HG03521 (cell line): ENCODE results near the gene SSBP4.
"Not testable (repeated sequence)": the region's sequence is repeated elsewhere in the genome, so short reads cannot be mapped to it uniquely, and the experiment has no call there.

Source experiments
- ATAC-seq: cut with Tn5 transposase; IDR thresholded peaks from one replicate; pipeline ENCODE4 v1.9.1; 2021; ENCODE audit warnings: mild to moderate bottlenecking, moderate library complexity; ENCODE audit not compliant: unreplicated experiment

Gene SSBP4

DNA sequence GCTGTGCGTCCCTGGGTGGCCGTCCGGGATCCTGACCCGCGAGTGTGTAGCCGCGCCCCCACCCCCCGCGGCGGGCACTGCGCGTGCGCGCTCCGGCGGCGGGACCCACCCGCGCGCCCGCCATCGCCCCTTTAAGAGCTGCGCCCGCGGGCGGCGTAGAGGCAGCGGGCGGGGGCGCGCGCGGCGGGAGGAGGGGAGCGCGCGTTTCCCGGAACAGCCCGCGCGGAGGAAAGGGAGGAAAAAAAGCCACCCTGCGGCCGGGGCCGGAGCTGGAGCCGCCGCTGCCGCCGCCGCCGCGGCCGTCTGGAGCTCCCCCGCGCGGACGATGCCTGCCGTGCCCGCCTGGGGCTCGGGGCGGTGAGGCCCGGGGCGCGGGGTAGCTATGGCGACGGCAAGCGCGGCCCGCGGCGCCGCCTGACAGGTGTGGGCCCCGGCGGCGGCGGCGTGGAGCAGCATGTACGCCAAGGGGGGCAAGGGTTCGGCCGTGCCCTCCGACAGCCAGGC is at the start of gene SSBP4:
Gene SSBP4 (plus strand): TSS at position 204 of the 504 bp plus-strand sequence. CDS start 251 bp downstream, at position 455.
- ATAC-seq: peak; percentile 45

DNA sequence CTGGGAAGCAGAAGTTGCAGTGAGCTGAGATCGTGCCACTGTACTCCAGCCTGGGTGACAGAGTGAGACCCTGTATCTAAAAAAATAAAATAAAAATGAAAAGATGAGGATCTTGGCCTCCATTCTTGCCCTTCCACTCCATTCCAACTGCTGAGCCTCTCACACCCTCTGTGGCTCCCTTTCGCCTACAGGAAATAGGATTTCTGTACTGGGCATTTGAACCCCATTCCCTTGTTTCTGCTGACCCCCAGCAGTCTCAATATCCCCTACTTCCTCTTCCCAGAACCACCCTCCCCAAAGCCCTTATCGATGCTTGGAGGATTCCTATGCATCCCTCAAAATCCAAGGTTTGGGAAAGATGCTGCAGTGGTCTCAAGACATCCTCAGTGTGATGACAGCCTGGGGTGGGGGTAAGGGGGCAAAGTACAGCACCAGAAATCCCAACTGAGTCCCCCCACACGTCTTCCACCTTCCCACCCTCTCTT is 45.7 kb upstream of the SSBP4 start:
- ATAC-seq: no peak

DNA sequence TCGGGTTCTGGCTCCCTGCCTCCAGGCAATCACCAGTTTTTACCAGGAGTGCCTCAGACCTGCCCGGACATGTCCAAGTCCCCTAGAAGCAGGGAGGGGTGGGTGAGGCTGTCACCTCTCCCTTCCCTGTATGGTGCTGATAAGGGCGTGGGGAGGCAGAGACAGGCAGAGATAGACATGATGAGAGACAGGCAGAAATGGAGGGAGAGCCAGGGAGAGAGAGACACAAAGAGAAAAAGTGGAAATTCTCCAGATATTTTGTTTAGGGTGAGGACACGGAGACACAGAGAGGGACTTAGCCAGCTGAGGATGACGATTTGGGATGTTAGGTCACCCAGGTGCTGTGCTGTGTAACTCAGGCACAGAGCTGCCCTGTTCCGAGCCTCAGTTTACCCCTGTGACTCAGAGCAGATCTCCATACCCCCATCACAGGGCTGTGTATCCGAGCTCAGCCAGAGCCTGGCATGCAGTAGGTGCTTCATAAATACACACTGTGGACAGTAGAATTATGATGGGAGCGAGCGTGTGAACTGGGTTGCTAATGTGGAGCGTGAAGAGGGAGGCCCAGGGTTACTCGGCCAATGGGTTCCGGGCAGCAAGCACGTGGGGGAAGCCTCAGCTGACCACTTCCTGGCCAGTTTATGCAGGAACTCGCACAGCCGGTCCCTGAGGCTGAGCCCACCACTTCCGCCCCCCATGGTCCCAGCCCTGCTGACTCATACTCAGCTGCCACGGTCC is 45.1 kb upstream of the SSBP4 start:
- peak; percentile 84 for ATAC-seq

GRCh38 chr19:18377026-18377425 is 42.2 kb upstream of the SSBP4 start:
- no peak for ATAC-seq

GRCh38 chr19:18379803-18380747 is 39.1 kb upstream of the SSBP4 start:
- no peak for ATAC-seq

- ATAC-seq: no peak
Observed at GRCh38 chr19:18380843-18381242, 38.4 kb upstream of the SSBP4 start.

- not testable (repeated sequence) for ATAC-seq
Observed at GRCh38 chr19:18383622-18384021, 35.6 kb upstream of the SSBP4 start.

- ATAC-seq: no peak
Observed at GRCh38 chr19:18384775-18385174, 34.4 kb upstream of the SSBP4 start.

- ATAC-seq: no peak
Observed at GRCh38 chr19:18385359-18385674, 33.9 kb upstream of the SSBP4 start.

- ATAC-seq: no peak
Observed at GRCh38 chr19:18385675-18386542, 33.3 kb upstream of the SSBP4 start, which contains the start of gene GDF15. TSS of gene GDF15 (plus strand) at chr19:18386158. CDS start at chr19:18386190, 32 bp downstream.

DNA sequence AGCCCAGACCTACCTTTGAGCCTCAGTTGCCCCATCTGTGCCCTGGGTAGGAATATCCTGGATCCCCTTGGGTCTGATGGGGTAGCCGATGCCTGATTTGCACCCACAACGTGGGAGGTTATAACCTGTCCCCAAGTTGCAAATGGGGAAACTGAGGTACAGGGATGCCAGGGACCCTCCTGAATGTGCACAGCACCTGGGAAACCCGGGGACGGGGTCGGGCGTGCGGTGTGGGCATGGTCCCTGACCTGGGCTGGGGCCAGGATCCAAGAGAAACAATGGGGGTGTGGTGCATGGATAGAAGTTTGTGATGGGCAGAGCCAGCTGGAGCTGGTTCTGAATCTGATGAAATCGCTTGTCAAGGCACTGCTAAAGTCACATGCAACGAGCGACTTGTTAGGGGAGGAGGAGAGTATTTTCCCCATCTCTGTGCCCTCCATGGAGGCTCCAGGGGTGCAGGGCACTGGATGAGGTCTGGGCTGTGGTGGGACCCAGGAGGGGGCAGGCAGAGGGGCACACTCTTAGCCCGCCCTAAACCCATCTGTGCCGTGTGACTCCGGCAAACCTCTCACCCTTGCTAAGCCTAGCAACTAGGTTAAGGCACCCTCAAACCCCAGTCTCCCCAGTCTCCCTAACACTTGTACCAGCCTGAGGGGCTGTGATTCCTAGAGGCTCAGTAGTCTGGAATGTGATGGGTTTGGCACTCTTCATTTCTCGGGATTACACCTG is 32.5 kb upstream of the SSBP4 start:
- ATAC-seq: no peak

- ATAC-seq: peak; percentile 67
Observed at GRCh38 chr19:18388100-18388959, 30.9 kb upstream of the SSBP4 start.

DNA sequence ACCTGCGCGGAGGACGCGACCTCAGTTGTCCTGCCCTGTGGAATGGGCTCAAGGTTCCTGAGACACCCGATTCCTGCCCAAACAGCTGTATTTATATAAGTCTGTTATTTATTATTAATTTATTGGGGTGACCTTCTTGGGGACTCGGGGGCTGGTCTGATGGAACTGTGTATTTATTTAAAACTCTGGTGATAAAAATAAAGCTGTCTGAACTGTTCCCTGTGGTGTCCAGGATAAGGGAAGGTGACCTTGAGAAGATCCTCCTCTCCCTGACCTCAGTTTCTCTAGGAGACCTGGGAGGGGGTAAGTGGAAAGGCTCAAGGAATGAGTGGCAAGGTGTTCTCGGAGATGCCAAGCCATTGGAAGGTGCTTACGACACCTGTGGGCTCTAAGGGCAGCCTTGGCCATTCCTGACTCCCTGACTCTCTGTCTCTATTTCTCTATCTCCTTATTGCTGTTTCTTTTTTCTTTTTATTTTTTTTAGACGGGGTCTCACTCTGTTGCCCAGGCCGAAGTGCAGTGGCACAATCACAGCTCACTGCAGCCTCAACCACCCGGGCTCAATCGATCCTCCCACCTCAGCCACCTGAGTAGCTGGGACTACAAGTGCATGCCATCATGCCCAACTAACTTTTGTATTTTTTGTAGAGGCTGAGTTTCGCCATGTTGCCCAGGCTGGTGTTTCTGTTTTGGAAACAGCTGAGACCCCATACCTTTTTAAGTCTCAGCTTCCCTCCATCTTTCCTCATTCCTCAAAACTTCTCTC is 30.1 kb upstream of the SSBP4 start:
- ATAC-seq: no peak

- ATAC-seq: no peak
Observed at GRCh38 chr19:18389726-18390064, 29.5 kb upstream of the SSBP4 start.

DNA sequence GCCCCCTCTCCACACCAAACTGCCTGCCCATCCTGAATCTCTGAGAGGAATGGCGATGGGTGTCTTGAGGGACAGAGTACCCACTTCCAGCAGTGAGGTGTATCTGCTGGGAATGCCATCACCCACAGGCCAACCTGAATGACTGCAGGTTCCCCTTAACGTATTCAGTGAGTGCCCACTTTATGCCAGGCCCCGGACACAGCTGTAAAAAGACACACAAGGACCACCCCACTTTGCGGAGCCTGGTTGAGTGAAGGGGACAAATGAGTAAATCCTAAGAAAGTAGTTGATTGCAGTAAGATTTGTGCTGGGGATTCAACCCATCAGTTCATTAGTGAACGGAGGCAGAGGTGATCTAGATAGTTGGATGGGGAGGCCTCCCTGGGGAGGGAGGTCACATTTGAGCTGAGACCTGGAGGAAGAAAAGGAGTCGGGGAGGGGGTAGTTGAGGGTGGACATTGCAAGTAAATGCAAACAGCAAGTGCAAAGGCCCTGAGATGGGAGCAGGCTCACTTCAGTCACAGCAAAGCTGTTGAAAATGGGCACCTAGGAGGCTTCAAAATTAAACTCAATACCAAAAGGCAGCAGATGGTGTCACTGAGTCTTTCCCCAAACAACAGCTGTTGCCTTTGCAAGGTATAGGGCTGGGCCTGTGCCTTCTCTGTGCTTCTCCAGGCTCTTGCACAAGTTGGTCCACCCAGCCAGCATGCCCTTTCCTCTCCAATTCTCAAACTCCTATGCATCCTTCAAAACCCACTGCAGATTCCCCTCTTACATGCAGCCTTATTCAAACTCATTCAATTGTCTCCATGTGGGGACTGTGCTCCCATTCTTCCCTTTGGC is 28.9 kb upstream of the SSBP4 start:
- no peak for ATAC-seq

DNA sequence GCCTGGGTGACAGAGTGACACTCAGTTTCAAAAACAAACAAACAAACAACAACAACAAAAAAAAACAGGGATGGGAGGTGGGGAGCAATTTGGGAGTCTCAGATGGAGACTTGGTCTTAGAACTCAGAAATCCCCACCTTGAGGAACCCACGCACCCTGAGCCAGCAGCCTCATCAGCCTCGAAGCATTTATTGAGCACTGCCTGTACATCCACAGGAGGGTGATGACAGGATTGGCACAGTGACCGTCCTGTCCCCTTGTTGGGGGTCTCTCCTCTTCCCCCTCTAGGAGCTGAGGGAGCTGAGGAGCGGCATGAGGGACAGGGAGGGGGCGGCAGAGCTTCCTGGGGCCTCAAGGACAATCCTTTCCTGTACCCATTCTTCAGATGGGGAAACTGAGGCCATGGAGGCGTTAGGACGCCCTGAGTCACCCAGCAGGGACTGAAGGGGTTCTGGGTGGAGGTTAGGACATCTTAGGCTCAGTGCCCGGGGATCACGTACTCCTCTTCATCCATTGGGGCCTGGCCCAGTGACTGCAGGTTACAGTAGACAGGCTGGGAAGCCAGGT is 27.6 kb upstream of the SSBP4 start:
- ATAC-seq: no peak

GRCh38 chr19:18392417-18392816 is 26.8 kb upstream of the SSBP4 start:
- no peak for ATAC-seq
